Skeletal muscle satellite cell (primary cell): ENCODE measurements around the gene CHRNA5.

ENCODE experiments used
- H3K27me3 ChIP-seq: 2 replicates; pipeline ENCODE4 v1.7.0; 2013; ENCODE audit warnings: low read length; ENCODE audit not compliant: control insufficient read depth, insufficient read depth
- H3K36me3 ChIP-seq: 2 replicates; pipeline ENCODE4 v1.7.0; 2013; ENCODE audit warnings: mild to moderate bottlenecking, control low read depth, low read length; ENCODE audit not compliant: insufficient read depth
- H3K4me1 ChIP-seq: 2 replicates; pipeline ENCODE4 v1.7.0; 2013; ENCODE audit warnings: low read length; ENCODE audit not compliant: control insufficient read depth, insufficient read depth
- H3K4me2 ChIP-seq: 2 replicates; pipeline ENCODE4 v1.7.0; 2013; ENCODE audit warnings: mild to moderate bottlenecking, low read length
- H3K4me3 ChIP-seq: 2 replicates; pipeline ENCODE4 v1.7.0; 2013; ENCODE audit warnings: low read length
- H3K9ac ChIP-seq: 2 replicates; pipeline ENCODE4 v1.7.0; 2013; ENCODE audit warnings: mild to moderate bottlenecking, low read depth, low read length, moderate library complexity
- H3K9me3 ChIP-seq: replicated peaks from 2 replicates; pipeline ENCODE4 v1.7.0; 2013; ENCODE audit warnings: mild to moderate bottlenecking, control low read depth, low read length

Gene CHRNA5

DNA sequence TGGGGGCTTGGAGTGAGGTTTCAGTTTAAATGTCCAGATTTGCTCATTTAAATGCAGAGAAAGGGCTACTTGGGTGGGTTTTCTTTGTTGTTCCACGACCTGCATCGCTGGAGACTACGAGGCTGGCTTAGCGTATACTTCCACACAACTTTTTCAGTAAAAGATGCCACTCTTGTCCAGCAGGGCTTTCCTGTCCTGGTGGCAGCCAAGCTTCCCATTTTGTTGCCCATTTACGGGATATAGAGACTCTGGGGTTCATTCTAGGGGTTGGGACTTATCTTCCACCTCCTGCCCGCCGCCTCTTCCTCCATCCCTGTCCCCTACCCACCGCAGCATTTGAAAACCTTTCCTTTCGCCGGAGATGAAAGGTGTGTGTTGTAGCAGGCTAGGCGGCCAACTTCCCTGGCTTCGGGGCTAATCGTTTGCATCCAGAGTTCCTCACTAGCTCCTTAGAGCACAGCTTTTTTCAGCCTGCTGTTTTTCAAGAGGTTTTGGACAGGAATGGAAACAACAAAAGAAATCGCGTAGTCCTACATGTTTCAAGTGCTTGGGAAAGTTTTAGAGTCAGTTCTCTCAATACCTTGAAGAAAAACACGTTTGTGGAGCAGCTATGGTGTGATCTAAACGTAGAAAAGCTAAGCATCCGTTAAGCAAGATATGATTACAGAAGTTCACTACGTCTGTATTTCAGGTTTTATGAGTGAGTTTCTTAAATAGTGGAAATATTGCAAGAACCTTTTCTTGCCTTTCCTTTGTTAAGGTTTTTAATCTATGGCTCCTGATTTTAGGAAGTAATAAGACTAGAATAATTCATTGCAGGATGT lies 843 bp downstream of the CHRNA5 start:
- no peaks in the 10 kb centered on the region for H3K9me3 ChIP-seq
- peak overlapping the region; percentile 79 for H3K9ac ChIP-seq
- H3K4me3 ChIP-seq = peak overlapping the region; percentile 97
- H3K27me3 ChIP-seq = peaks cover 7% of the 10 kb centered on the region
- no peaks in the 10 kb centered on the region for H3K36me3 ChIP-seq
- H3K4me1 ChIP-seq = peaks cover 8% of the 10 kb centered on the region
- H3K4me2 ChIP-seq = peak overlapping the region; percentile 99

DNA sequence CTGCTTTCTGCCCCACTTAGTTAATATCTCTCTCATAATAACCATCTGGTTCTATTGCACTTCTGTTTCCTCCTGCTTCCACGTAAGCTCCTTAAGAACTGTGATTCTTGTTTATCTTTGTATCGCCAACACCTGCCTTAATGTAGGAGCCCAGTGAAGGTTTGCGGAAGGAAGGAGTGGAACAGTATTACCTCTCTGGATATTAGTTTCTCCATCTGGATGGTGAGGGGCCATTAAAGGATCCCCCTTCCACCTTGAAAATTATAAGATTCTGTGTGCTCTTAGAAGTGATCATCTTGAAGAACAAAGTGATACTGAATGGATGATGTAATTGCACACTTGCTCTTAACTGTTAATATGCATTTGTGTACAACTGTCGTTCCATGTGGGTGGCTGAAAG lies 2.2 kb downstream of the CHRNA5 start:
- H3K27me3 ChIP-seq = peaks cover 7% of the 10 kb centered on the region
- no peak overlapping the region for H3K9ac ChIP-seq
- no peak overlapping the region for H3K4me3 ChIP-seq

DNA sequence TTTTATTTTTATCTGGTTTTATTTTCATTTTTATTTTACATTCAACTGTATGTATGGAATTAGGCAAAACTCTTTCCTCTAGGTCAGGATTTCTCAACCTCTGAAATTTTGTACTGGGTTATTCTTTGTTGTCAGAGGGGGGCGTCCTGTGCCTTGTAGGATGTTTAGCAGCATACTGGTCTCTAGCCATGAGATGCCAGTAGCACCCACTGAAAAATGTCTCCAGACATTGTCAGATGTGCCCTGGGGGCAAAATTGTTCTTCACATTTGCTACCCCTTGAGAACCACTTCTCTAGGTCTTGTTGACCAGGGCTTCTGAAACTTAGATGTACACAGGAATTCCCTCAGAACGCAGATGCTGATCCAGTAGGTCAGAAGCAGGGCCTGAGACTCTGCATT lies 5.4 kb downstream of the CHRNA5 start:
- Histone ChIP-seq H3K9ac (no peak overlapping the region), H3K4me2 (no peak overlapping the region), H3K4me3 (no peak overlapping the region), H3K36me3 (no peaks in the 10 kb centered on the region), H3K9me3 (no peaks in the 10 kb centered on the region), H3K27me3 (no peaks in the 10 kb centered on the region), H3K4me1 (peaks cover 8% of the 10 kb centered on the region)

More for the DNA sequence above, 2.2 kb downstream of the CHRNA5 start:
- Histone ChIP-seq H3K4me2 (no peak overlapping the region), H3K9me3 (no peaks in the 10 kb centered on the region), H3K36me3 (no peaks in the 10 kb centered on the region), H3K4me1 (peaks cover 8% of the 10 kb centered on the region)

DNA sequence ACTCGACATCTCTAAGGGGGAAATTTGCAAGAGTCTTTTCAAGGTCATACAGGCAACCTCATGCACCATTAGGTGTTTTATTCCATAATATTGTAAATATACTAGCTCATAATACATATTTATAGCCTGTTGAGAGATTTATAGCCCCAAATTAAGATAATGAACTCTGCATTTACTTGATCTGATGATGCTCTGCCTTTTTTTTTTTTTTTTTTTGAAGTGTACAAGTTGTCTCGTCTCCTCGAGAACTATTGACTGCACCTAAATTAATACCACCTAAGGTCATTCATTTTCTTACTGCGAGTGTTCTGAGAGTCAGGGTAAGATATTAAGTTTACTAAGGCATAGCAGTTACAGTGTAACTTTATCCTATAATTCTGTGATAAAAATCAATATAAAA lies 6.1 kb downstream of the CHRNA5 start:
- no peak overlapping the region for H3K4me2 ChIP-seq
- no peak overlapping the region for H3K9ac ChIP-seq
- H3K4me1 ChIP-seq = peaks cover 4% of the 10 kb centered on the region
- H3K4me3 ChIP-seq = no peak overlapping the region
- no peaks in the 10 kb centered on the region for H3K27me3 ChIP-seq
- H3K9me3 ChIP-seq = no peaks in the 10 kb centered on the region
- H3K36me3 ChIP-seq = no peaks in the 10 kb centered on the region

DNA sequence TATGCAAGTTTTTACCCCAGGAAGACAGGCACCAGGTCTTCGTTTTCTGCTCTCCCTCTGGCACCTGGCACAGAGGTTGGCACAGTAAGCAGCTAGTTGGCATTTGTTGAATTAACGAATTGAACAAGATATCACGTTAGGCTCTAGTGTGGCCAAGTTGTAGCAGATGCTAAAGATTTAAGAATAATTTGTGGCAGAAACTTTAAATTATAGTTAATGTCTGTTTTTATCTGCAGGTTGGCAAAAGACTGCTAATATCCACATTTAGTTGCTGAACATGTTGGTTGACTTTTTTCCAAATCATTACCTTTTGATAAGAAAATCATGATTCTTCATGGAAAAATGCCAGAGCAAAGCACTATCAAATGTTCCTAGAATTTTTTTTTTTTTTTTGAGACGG lies 8.1 kb downstream of the CHRNA5 start:
- H3K36me3 ChIP-seq = no peaks in the 10 kb centered on the region
- no peaks in the 10 kb centered on the region for H3K4me1 ChIP-seq
- no peak overlapping the region for H3K4me3 ChIP-seq
- H3K9me3 ChIP-seq = no peaks in the 10 kb centered on the region
- no peak overlapping the region for H3K9ac ChIP-seq
- H3K4me2 ChIP-seq = no peak overlapping the region
- no peaks in the 10 kb centered on the region for H3K27me3 ChIP-seq

DNA sequence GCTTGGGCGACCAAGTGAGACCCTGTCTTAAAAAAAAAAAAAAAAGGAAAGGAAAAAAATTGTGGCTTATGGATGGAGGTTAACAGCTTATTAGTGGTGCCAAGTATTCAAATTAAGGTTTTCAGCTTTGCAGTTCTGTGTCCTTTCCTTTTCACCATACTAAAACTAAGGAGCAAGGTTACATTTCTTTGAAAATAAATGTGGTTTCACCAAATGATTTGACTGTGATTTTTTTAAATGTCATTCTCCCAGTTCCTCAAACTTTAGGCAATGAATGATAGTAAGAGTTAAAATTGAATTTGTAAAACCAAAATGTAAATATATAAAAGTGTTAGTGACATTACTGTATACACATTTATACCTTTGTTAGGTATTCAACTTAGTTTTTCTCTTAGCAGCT lies 9.6 kb downstream of the CHRNA5 start:
- Histone ChIP-seq H3K9me3 (no peaks in the 10 kb centered on the region), H3K9ac (no peak overlapping the region)

DNA sequence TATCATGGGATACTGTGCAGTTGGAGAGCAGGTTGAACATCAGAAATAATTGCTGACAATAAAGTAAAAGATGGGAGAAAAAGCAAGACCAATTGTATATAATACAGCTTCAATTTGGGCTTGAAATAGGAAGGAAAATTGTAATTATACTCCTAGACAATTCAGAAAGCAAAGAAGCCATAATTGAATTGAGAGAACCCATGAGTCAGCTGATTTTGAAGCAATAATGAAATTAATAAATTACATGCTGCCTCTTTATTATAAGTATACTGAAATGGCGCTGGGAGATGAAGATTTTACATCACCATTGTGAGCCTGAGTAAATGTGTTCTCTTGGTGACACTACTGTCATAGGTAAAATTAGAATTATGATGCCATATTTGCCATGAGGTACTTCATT lies 32.3 kb downstream of the CHRNA5 start:
- H3K4me3 ChIP-seq = no peak overlapping the region
- H3K4me2 ChIP-seq = no peak overlapping the region
- no peak overlapping the region for H3K9ac ChIP-seq
- H3K4me1 ChIP-seq = no peaks in the 10 kb centered on the region
- H3K9me3 ChIP-seq = no peaks in the 10 kb centered on the region
- no peaks in the 10 kb centered on the region for H3K36me3 ChIP-seq
- no peaks in the 10 kb centered on the region for H3K27me3 ChIP-seq

More for the DNA sequence above, 9.6 kb downstream of the CHRNA5 start:
- Histone ChIP-seq H3K4me2 (no peak overlapping the region), H3K27me3 (no peaks in the 10 kb centered on the region), H3K36me3 (no peaks in the 10 kb centered on the region), H3K4me1 (no peaks in the 10 kb centered on the region), H3K4me3 (no peak overlapping the region)

DNA sequence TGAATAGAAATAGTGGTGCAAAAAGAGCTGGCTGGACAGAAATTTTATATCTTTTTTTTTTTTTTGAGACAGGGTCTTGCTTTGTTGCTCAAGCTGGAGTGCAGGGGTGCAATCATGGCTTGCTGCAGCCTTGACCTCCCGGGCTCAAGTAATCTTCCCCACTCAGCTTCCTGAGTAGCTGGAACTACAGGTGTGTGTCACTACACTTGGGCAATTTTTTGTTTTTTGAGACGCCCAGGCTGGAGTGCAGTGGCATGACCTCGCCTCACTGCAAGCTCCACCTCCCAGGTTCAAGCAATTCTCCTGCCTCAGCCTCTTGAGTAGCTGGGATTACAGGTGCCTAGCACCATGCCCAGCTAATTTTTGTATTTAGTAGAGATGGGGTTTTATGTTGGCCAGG lies 33.0 kb downstream of the CHRNA5 start:
- Histone ChIP-seq H3K27me3 (no peaks in the 10 kb centered on the region), H3K4me2 (no peak overlapping the region), H3K4me1 (no peaks in the 10 kb centered on the region), H3K4me3 (no peak overlapping the region), H3K36me3 (no peaks in the 10 kb centered on the region), H3K9me3 (no peaks in the 10 kb centered on the region), H3K9ac (no peak overlapping the region)

DNA sequence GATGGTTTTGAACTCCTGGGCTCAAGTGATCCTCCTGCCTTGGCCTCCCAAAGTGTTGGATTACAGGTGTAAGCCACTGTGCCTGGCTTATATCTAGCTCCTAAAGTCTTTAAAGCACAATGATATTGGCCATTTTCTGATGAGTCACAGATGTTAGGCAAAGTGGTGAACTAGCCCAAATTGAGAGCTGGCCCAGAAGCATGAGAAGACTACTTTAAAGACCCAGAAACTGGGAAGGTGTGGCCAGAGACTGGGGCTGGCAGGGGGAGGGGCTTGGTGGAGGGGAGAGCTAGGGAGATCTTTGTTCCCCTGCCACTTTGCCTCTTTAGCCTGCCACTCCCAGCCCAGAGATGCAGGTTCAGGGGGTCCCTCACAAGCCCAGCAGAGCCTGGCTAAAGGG lies 33.9 kb downstream of the CHRNA5 start:
- Histone ChIP-seq H3K27me3 (no peaks in the 10 kb centered on the region), H3K4me1 (no peaks in the 10 kb centered on the region), H3K4me3 (no peak overlapping the region), H3K4me2 (no peak overlapping the region), H3K36me3 (no peaks in the 10 kb centered on the region), H3K9me3 (no peaks in the 10 kb centered on the region), H3K9ac (no peak overlapping the region)

DNA sequence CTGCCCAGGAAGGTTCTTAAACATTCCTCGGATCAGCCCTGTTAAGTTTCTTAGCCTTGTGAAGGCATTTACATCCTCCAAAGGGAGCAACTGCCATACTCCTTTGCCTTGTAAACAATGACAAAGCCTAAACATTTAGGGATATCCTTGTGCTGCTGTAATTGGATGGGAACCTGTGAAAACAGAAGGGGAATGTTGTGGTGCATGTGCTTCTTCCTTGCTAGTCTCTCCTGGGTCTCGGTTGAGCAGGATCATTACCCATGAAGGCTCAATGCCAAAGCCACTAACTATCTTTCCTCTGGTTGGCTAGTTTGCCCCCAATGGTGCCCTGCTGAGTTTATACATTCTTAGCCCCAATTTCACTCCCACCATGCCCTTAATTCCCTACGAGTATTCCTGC lies 38.1 kb downstream of the CHRNA5 start:
- Histone ChIP-seq H3K4me3 (no peak overlapping the region), H3K9ac (no peak overlapping the region), H3K4me2 (no peak overlapping the region), H3K9me3 (no peaks in the 10 kb centered on the region), H3K27me3 (no peaks in the 10 kb centered on the region), H3K36me3 (no peaks in the 10 kb centered on the region), H3K4me1 (no peaks in the 10 kb centered on the region)

DNA sequence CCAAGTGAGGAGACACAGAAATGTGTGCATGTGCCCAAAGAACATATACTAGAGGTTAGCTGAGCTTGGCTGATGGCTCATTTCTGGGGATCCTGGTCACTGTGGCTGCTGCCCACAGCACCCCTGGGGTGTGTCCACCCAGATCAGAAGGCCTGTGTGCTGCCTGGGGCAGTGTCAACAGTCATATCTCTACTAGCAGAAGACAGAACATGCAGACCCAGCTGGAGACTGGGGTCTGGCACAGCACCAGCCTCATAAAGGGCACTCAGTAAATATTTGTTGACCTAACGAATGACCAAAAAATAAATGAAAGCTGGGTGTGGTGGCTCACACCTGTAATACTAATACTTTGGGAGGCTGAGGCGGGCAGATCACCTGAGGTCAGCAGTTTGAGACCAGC lies 39.1 kb downstream of the CHRNA5 start:
- Histone ChIP-seq H3K36me3 (no peaks in the 10 kb centered on the region), H3K4me3 (no peak overlapping the region), H3K4me2 (no peak overlapping the region), H3K4me1 (no peaks in the 10 kb centered on the region), H3K9ac (no peak overlapping the region), H3K27me3 (no peaks in the 10 kb centered on the region), H3K9me3 (no peaks in the 10 kb centered on the region)

DNA sequence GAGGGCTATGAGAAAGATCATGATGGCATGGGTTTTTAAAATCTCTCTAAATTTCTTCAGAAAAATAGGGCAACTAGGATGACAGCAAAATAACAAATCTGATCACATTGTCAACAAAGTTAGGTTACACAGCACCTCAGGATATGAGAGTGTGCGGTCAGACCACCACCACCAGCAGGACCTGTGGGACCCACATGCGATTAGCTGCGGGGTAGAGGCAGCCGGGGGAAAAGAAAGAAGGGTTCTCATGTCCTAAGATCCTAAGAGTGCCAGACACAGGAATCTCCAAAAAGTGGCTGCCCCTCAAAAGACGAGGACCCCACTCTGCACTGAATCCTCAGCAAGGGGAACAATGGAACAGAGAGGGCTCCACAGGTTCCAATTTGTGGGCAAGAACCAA lies 39.9 kb downstream of the CHRNA5 start:
- Histone ChIP-seq H3K9me3 (no peaks in the 10 kb centered on the region), H3K4me2 (no peak overlapping the region), H3K4me1 (no peaks in the 10 kb centered on the region), H3K4me3 (no peak overlapping the region), H3K27me3 (no peaks in the 10 kb centered on the region), H3K36me3 (no peaks in the 10 kb centered on the region), H3K9ac (no peak overlapping the region)
